ENCODE measurements around the gene ABI1.

ABI1 gene

DNA sequence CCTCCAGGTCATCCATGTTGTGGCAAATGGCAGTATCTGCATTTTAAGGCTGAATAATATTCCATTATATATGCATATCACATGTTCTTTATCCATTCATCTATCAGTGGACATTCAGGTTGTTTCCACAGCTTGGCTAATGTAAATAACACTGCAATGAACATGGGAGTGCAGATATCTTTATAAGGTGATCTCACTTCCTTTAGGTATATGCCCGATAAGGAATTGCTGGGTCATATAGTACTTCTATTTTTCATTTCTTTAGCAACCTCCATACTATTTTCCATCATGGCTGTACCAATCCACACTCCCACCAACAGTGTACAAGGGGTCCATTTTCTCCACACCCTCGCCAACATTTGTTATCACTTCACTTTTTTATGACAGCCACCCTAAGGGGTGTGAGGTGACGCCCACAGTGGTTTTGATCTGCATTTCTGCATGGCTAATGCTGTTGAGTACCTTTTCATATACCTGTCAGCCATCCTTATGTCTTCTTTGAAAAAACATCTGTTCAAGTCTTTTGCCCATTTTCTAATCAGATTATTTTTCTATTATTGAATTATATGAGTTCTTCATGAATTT lies 18.9 kb downstream of the ABI1 start:
- no peak overlapping the region for H3K4me3 ChIP-seq (ENCODE audit: low read depth, low read length)
- no peaks in the 10 kb centered on the region for H3K27me3 ChIP-seq
- H3K36me3 ChIP-seq, result no peaks in the 10 kb centered on the region
- DNase-seq, result no peak
- no peaks in the 10 kb centered on the region for H3K4me1 ChIP-seq
- TF ChIP-seq, protein P1, sequence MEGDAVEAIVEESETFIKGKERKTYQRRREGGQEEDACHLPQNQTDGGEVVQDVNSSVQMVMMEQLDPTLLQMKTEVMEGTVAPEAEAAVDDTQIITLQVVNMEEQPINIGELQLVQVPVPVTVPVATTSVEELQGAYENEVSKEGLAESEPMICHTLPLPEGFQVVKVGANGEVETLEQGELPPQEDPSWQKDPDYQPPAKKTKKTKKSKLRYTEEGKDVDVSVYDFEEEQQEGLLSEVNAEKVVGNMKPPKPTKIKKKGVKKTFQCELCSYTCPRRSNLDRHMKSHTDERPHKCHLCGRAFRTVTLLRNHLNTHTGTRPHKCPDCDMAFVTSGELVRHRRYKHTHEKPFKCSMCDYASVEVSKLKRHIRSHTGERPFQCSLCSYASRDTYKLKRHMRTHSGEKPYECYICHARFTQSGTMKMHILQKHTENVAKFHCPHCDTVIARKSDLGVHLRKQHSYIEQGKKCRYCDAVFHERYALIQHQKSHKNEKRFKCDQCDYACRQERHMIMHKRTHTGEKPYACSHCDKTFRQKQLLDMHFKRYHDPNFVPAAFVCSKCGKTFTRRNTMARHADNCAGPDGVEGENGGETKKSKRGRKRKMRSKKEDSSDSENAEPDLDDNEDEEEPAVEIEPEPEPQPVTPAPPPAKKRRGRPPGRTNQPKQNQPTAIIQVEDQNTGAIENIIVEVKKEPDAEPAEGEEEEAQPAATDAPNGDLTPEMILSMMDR (IDR thresholded peaks at IDR 0.05; ENCODE audit: low read depth, low read length), result no peak
- H3K9me3 ChIP-seq, result no peaks in the 10 kb centered on the region

- Histone ChIP-seq H3K4me3 (ENCODE audit: low read depth, low read length) (no peak overlapping the region), H3K27me3 (no peaks in the 10 kb centered on the region), H3K4me1 (no peaks in the 10 kb centered on the region), H3K36me3 (no peaks in the 10 kb centered on the region), H3K9me3 (no peaks in the 10 kb centered on the region)
- DNase-seq, result no peak
- TF ChIP-seq, protein P1 (IDR thresholded peaks at IDR 0.05; ENCODE audit: low read depth, low read length), result no peak
Observed at GRCh38 chr10:26840938-26841732, 19.6 kb downstream of the ABI1 start.

DNA sequence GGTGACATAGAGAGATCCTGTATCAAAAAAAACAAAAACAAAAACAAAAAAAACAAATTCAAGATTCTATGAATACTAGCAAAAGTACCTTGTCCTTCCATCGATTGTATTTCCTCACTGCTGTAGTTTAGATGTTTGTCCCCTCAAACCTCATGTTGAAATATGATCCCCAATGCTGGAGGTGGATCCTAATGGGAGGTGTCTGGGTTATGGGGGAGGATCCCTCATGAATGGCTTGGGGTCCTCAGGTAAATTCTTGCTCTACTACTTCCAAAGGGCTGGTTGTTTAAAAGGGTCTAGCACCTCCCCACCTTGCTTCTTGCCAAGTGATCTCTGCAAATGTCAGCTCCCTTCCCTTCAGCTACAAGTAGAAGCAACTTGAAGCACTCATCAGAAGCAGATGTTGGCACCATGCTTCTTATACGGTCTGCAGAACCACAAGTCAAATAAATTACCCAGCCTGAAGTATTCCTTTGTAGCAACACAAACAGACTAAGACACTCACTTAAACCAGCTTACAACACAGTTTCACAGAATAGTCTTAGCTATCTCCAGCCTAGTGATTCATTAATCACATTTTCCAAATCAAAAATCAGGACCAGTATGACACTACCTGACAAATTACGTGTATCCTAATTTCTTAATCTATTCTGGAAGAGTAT lies 20.7 kb downstream of the ABI1 start:
- H3K36me3 ChIP-seq, result no peaks in the 10 kb centered on the region
- no peak overlapping the region for H3K4me3 ChIP-seq (ENCODE audit: low read depth, low read length)
- no peaks in the 10 kb centered on the region for H3K27me3 ChIP-seq
- no peaks in the 10 kb centered on the region for H3K4me1 ChIP-seq
- no peaks in the 10 kb centered on the region for H3K9me3 ChIP-seq
- TF ChIP-seq, protein P1 (IDR thresholded peaks at IDR 0.05; ENCODE audit: low read depth, low read length), result no peak
- DNase-seq, result no peak

- Histone ChIP-seq H3K4me3 (ENCODE audit: low read depth, low read length) (no peak overlapping the region), H3K9me3 (no peaks in the 10 kb centered on the region), H3K36me3 (no peaks in the 10 kb centered on the region), H3K27me3 (no peaks in the 10 kb centered on the region), H3K4me1 (no peaks in the 10 kb centered on the region)
- TF ChIP-seq, protein P1 (IDR thresholded peaks at IDR 0.05; ENCODE audit: low read depth, low read length), result no peak
- DNase-seq, result no peak
Observed at GRCh38 chr10:26837139-26837538, 23.6 kb downstream of the ABI1 start.

DNA sequence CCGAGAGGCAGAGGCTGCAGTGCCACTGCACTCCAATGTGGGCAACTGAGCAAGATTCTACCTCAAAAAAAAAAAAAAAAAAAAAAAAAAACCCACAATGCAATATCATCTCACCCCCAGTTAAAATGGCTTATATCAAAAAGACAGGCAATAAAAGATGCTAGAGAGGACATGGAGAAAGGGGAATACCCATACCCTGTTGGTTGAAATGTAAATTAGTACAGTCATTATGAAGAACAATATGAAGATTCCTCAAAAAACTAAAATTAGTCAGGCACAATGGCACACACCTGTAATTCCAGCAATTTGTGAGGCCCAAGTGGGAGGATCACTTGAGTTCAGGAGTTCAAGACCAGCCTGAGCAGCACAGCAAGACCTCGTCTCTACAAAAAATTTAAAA lies 25.7 kb downstream of the ABI1 start:
- TF ChIP-seq, protein P1 (IDR thresholded peaks at IDR 0.05; ENCODE audit: low read depth, low read length), result no peak
- Histone ChIP-seq H3K4me1 (no peaks in the 10 kb centered on the region), H3K36me3 (no peaks in the 10 kb centered on the region), H3K4me3 (ENCODE audit: low read depth, low read length) (no peak overlapping the region), H3K9me3 (no peaks in the 10 kb centered on the region), H3K27me3 (no peaks in the 10 kb centered on the region)
- no peak for DNase-seq

- Histone ChIP-seq H3K4me3 (ENCODE audit: low read depth, low read length) (no peak overlapping the region), H3K4me1 (no peaks in the 10 kb centered on the region), H3K27me3 (no peaks in the 10 kb centered on the region), H3K36me3 (no peaks in the 10 kb centered on the region), H3K9me3 (no peaks in the 10 kb centered on the region)
- TF ChIP-seq, protein P1 (IDR thresholded peaks at IDR 0.05; ENCODE audit: low read depth, low read length), result no peak
- DNase-seq, result no peak
Observed at GRCh38 chr10:26832960-26833359, 27.8 kb downstream of the ABI1 start.

Data from BE2C (cell line).